GM19240 (cell line): Measurements from ENCODE around the gene ELF4.

Source experiments
- DNase-seq: peaks from one replicate; pipeline ENCODE4 v3.0.0; 2011; ENCODE audit warnings: low spot score; ENCODE audit not compliant: insufficient read length

ELF4 gene

DNA sequence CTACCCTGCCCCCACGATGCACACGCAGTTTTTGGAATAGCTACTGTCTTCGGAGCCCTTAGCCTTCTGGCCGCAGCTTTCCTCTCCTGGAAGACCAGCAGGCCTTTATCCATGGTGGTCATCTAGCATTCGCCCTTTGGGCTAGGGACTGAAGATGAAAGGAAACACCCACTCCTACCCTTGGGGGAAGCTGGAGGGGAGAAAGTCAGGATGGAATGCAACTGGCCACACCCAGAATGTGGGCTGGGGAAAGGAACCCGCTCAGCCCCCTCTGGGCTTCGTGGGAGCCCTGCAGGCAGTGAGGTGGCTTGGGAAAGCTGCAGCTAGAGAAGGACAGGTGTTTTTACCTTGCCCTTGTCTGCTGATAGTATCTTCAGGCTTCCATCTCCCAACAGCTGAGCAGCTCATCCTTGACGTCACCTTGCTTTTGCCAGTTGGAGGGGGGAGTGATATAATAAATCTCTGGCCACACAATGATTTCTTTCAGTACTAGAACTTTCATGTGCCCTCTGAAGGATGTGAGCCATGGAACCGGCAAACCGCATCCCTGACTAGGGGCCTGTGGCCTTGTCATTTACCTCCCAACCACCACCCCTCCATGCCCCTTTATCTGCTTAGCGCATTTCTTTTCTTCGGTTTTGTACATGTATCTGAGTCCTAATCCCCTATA, 59.0 kb downstream of the ELF4 start:
- no peak for DNase-seq

DNA sequence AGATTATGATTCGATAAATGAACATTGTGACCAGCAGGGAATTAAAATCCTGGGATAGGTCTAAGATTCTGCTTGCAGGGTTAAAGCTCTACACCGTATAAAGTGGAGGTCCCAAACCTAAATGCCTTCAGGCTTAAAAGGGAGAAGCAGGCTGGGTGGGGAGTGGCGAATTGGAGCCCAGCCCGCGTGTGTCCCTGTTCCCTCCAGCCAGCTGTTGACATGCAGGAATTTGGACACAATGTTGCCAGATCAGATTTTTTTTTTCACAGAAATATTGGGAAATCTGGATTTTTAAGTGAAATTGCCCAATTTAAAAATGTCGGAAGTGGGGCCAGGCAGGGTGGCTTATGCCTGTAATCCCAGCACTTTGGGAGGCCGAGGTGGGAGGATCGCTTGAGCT, 60.5 kb downstream of the ELF4 start:
- DNase-seq = no peak

DNA sequence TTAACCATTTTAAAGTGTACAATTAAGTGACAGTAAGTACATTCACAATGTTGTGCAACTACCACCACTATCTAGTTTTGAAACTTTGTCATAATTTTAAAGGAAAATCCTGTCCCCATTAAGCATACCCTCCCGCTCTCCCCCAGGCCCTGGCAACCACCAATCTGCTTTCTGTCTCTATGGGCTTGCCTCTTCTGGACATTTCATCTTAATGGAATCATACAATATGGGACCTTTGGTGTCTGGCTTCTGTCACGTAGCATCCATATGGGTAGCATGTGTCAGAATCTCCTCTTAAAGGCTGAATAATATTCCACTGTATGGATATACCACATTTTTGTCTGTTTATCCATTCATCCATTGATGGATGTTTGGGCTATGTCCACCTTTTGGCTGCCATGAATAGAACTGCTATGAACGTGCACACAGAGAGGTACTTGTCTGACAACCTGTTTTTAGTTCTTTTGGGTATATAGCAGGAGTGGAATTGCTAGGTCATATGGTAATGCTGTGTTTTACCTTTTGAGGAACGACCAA, 61.5 kb downstream of the ELF4 start:
- no peak for DNase-seq

DNA sequence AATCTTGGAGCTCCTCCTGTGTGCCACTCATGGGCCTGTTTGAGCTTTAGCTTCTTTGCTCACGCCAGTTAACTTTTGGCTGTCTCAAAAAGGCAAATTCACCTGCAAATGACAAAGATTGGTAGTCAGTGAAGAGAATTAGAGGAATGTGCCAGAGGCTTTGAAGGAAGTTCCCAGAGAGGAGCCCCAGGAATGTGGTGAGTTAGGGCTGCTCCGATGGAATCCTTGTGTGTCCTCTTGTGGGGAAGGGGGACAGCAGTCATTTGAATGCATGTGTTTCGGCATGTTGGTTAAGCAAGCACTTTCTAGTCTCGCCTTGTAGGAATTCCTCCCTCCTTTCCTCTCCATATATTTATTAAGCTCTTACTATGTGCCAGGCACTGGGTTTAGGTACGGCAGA, 62.9 kb downstream of the ELF4 start:
- DNase-seq = no peak

DNA sequence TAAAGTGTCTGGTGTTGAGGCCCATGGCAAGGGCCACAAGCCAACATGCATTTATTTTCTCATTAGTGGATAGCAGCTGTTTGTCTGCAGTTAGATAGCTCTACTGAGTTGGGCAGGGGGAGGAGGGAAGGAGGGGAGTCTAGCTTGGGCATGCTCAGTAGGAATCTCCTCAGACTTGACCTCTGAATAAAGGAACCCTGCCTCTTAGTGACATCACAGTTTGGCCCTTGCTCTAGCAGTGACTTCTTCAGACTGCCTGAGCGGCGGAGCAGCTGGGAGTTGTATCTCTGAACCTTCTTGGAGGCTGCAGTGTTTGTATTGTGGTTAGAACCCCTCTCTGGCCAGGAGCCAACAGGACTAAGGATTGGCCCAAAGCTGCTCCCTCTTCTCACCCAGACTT, 70.5 kb downstream of the ELF4 start:
- no peak for DNase-seq

DNA sequence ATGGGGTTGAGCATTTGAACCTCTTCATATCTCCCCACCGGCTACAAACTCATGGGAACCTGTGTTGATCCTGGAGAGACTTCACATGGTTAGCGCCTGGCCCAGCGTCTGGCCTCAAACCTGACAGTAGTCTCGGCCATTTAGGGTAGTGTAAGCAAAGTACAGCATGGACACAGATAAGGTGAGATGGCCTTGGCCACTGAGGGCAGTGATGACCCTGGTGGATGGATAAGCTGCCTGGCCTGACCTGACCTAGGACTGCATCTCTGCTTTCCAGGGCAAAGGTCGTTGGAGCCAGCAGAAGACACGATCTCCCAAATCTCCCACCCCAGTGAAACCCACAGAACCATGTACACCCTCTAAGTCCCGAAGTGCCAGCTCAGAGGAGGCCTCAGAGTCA, 76.1 kb downstream of the ELF4 start:
- no peak for DNase-seq

DNA sequence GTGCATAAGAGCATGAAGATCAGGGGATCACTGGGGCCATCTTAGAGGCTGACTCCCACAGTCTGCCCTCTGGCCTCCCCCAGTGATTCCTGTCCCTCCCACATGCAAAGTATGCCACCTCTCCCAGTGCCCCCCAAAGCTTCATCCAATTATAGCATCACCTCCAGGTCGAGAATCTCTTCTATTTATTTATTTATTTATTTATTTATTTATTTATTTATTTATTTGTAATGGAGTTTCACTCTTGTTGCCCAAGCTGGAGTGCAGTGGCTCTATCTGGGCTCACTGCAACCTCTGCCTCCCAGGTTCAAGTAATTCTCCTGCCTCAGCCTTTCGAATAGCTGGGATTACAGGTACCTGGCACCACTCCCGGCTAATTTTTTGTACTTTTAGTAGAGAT, 77.7 kb downstream of the ELF4 start:
- DNase-seq = no peak

DNA sequence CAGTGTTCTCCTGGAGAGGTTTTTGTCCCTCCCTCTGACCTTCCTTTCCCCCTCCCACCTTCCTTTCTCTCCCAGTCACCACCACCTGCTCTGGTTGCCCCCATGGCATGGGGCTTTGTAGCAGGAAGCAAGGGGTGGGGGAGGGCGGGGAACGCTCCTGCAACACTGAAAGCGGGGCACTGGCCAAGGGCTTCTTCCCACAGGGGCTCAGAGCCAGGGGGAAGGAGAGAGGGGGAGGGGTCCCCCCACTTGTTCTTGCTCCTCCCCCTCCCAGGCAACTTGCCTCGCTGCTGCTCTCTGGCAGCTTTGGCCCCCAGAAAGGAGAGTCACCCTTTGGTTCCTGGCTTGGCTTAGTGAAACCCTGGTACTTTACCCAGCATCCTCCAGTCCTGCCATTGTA, 79.5 kb downstream of the ELF4 start:
- no peak for DNase-seq

DNA sequence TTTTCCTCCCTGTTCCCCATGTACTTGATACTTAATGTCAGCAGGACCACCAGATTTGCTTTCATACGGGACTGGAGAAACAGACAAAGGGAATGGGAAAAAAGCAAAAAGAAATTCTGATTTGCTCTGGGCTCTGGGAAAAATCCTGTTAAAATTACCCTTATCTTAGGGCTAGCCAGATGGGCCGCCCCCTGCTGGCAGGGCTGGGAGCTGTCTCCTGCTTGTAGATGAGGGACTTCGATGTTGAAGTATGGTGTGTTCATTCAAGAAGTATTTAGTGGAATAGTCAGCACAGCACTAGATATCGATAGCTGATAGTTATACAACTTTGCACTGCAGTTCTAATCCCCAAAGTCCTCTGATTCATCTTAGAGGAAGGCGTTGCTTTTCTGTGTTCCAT, 82.1 kb downstream of the ELF4 start:
- DNase-seq = no peak

DNA sequence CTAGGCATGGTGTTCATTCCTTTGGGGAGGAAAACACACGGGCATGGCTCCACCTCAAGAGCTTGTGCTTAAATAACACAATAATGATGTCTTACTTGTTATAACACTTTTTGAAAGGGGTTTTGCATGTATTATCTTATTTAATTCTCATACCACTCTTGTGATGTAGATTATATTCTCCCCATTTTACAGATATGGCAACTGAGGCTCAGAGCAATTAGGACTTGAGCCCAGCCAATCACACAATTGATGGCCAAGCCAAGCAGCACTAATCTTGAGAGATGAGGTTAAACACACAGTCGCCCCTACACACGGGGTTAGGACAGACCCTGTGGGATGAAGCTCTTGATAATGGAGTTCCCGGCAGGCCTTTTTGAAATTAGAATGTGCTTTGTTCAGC, 82.7 kb downstream of the ELF4 start:
- no peak for DNase-seq

DNA sequence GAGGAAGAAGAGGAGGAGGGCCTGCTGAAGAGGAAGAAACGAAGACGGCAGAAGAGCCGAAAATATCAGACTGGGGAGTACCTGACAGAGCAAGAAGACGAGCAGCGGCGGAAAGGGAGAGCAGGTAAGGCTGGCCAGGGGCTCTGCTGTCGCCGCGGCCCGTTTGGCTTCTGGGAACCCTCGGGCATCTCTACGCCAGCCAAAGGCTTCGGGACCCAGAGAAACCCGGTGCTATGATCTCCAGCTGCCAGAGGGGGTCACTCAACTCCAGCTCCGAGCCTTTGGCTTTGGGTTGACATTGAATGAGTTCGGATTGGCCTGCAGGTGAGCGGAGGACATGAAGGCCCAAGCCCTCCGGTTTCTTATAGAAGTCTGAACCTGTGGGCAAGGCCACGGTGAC, 85.0 kb downstream of the ELF4 start:
- DNase-seq = no peak

DNA sequence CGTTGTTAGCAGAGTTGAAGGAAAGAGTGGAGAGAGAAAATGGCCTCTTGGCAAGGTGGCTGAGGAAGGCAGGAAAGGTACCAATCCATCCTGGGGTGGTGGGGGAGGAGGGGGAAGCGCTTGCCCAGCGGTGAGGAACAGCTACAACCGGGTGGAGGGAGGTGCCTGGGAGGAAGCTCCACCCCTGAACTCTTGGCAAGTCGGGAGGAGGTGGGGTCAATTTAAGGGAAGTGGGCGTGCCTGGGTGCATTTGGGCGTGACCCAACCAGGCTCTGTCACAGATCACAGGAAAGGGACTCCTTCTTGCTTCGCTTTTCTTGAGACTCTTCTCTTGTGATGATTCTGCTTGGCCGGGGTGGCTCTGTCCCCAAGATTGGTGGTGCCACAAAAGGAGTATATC, 86.2 kb downstream of the ELF4 start:
- DNase-seq = peak; percentile 81

DNA sequence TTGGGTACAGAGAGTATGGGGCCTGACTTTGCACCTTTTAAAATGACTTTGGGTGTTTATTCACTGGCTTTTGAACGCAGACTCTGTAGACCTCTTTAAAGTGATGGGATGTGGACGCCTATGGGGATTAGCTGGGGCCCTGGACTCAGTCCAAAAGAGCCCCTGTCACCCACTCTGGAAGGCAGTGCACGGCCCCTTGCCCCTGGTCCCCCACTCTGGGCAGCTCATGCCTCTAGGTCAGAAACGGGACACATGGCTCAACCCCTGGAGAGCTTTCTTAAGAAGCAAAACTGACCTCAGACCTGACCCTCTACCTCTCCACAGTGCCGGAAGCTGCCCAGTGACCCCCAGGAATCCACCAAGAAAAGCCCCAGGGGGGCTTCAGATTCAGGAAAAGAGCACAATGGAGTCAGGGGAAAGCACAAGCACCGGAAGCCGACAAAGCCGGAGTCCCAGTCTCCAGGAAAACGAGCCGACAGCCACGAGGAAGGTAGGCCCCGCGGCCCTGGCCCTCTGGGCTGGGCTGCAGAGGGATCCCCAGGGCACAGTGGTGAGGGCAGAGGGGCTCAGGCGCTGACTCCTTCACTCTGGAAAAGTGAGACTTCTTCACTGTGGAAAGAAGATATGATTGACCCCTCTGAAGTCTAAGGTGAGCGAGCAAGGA, 89.5 kb downstream of the ELF4 start:
- DNase-seq = no peak

DNA sequence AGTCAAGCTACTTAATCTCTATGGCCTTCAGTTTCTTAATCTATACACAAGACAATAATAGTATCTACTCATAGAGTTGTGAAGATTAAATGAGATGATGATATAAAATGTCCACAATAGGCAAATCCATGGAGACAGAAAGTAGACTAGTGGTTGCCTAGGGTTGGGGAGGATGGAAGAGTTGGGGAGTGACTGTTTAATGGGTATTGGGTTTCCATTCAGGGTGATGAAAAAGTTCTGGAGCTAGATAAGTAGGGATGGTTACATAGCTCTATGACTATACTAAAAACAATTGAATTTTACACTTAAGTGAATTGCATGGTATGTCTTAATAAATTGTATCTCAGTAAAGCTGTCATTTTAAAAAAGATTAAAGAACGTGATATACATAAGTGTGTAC, 92.2 kb downstream of the ELF4 start:
- no peak for DNase-seq

DNA sequence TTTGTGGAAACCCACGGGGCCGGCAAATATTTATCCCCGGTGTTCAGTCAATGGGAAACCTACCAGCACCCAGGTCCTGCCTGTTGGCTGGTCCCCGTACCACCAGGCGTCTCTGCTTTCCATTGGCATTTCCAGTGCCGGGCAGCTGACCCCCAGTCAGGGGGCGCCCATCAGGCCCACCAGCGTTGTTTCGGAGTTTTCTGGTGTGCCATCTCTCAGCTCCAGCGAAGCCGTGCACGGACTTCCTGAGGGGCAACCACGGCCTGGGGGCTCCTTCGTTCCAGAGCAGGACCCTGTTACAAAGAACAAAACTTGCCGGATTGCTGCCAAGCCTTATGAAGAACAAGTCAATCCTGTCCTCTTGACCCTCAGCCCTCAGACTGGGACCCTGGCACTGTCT, 95.1 kb downstream of the ELF4 start:
- DNase-seq = no peak
